ENCODE results near the gene CBARP. TPM values are rescaled to one million over a fixed set of nuclear protein-coding genes. Genes with fewer than 3 reads are reported as not detected.

CBARP gene
- total and polyA plus RNA-seq, 2 of the 13 experiments (the other 11 are each of a cell fraction or from before 2014, with no cell fraction given) = 1.2 to 1.4 TPM

- TF ChIP-seq PRPF4 (IDR thresholded peaks at IDR 0.05; ENCODE audit: low read depth, low read length, poor library complexity, severe bottlenecking) = no peak
- TF ChIP-seq TARDBP (CRISPR knock-in tag; IDR thresholded peaks at IDR 0.05) = peak; percentile 41; the same call in 1 of the 2 replicates
- peak; percentile 45; the same call in 1 of the 2 replicates for TF ChIP-seq ZNF768 (CRISPR knock-in tag; IDR thresholded peaks at IDR 0.05)
- no peak for TF ChIP-seq ZNF350 (CRISPR knock-in tag; IDR thresholded peaks at IDR 0.05; ENCODE audit: borderline replicate concordance, low read depth)
- TF ChIP-seq HNRNPL (IDR thresholded peaks at IDR 0.05; ENCODE audit: low read depth, low read length) = 0 out of 2 replicates have a peak, but pooled peaks have one; percentile 24
- no peak for TF ChIP-seq SIX4 (CRISPR knock-in tag; IDR thresholded peaks at IDR 0.05)
- peak; percentile 28; the same call in 1 of the 2 replicates for TF ChIP-seq KDM2A (CRISPR knock-in tag; IDR thresholded peaks at IDR 0.05; ENCODE audit: borderline replicate concordance, low read depth)
- peak; percentile 53 for TF ChIP-seq ZNF687 (CRISPR knock-in tag; IDR thresholded peaks at IDR 0.05)
- 0 out of 2 replicates have a peak, but pooled peaks have one; percentile 23 for TF ChIP-seq ZNF574 (CRISPR knock-in tag; IDR thresholded peaks at IDR 0.05)
- TF ChIP-seq ZXDC (CRISPR knock-in tag; IDR thresholded peaks at IDR 0.05) = no peak
- TF ChIP-seq ZNF775 (CRISPR knock-in tag; IDR thresholded peaks at IDR 0.05; ENCODE audit: borderline replicate concordance) = no peak
- no peak for TF ChIP-seq DRAP1 (CRISPR knock-in tag; IDR thresholded peaks at IDR 0.05)
- no peak for TF ChIP-seq FUBP1 (CRISPR knock-in tag; IDR thresholded peaks at IDR 0.05; ENCODE audit: borderline replicate concordance)
- TF ChIP-seq NRL (CRISPR knock-in tag; IDR thresholded peaks at IDR 0.05; ENCODE audit: borderline replicate concordance) = no peak
These were observed 16.6 kb downstream of the CBARP start (continued) for GRCh38 chr19:1220976-1221903.
